ENCODE data around the gene CFD.
"Not testable (repeated sequence)": the region's sequence is repeated elsewhere in the genome, so short reads cannot be mapped to it uniquely, and the experiment has no call there.

CFD gene

DNA sequence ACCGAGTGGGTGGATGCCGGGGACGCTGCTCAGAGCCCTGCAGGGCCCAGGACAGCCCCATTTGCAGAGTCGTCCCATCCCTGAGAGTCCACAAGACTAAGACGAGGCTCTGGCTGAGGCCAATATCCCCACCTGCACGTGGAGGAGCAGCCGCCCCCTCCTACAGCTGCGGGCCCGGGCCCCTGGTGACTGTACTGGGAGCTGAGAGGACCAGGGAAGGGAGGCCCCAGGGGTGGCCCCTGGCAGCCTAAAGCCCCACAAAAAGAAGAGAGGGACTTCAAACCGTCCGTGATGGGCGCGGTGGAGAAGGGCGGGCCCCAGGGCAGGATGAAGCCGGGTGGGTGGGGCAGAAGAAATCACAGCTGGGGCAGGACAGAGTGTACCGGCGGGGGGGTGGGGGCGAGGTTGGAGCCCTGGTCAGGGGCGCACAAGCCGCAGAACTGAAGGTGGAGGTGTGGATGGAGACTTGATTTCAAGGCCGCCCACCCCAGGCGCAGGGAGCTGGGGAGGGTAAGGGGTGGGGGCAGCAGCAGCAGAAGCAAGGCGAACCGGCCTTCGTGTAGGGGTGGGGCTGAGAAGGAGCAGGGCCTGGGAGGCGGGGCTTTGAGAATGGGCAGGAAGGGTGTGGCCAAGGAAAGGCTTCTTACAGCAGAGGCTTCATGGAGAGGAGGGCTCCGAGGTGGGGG lies 12.9 kb downstream of the CFD start:
- TF ChIP-seq, protein P1, sequence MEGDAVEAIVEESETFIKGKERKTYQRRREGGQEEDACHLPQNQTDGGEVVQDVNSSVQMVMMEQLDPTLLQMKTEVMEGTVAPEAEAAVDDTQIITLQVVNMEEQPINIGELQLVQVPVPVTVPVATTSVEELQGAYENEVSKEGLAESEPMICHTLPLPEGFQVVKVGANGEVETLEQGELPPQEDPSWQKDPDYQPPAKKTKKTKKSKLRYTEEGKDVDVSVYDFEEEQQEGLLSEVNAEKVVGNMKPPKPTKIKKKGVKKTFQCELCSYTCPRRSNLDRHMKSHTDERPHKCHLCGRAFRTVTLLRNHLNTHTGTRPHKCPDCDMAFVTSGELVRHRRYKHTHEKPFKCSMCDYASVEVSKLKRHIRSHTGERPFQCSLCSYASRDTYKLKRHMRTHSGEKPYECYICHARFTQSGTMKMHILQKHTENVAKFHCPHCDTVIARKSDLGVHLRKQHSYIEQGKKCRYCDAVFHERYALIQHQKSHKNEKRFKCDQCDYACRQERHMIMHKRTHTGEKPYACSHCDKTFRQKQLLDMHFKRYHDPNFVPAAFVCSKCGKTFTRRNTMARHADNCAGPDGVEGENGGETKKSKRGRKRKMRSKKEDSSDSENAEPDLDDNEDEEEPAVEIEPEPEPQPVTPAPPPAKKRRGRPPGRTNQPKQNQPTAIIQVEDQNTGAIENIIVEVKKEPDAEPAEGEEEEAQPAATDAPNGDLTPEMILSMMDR (conservative IDR thresholded peaks at IDR 0.05) = no peak
- H3K27ac ChIP-seq = no peak overlapping the region

DNA sequence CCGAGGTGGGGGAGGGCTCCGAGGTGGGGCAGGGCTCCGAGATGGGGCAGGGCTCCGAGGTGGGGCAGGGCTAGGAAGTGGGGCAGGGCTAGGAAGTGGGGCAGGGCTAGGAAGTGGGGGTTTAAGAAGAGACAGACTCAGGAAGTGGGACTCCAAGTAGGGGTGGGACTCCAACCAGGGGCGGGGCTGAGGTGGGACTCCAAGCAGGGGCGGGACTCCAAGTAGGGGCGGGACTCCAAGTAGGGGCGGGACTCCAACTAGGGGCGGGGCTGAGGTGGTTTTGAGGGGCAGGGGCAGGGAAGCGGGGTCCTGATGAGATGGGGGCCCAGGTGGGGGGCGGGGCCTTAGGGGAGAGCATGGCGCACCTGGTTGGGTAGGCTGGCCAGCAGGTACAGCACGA lies 13.6 kb downstream of the CFD start:
- TF ChIP-seq, protein P1 (conservative IDR thresholded peaks at IDR 0.05) = no peak
- H3K27ac ChIP-seq = no peak overlapping the region

DNA sequence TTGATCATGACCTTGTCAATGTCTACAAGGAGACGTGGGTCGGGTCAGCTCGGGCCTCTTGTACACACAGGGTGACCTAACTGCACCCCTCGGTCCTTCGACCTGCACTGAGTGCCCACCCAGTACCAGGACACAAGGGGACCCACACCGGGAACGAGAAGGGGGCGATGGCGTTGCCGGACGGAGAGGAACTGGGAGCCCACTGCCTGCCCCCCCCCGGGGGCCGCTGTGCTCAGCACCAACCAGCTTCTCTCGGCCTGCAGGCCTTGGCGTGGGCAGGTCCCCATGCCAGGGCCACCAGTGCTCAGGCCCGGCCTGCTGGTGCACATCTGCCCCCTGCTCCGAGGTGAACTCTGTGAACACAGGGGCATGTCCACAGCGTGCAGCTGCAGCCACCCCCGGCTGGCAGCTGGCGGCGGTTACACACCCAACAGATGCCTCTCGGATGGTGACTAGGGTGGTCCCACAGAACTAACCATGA lies 14.1 kb downstream of the CFD start:
- TF ChIP-seq, protein P1 (conservative IDR thresholded peaks at IDR 0.05) = no peak
- H3K27ac ChIP-seq = no peak overlapping the region

DNA sequence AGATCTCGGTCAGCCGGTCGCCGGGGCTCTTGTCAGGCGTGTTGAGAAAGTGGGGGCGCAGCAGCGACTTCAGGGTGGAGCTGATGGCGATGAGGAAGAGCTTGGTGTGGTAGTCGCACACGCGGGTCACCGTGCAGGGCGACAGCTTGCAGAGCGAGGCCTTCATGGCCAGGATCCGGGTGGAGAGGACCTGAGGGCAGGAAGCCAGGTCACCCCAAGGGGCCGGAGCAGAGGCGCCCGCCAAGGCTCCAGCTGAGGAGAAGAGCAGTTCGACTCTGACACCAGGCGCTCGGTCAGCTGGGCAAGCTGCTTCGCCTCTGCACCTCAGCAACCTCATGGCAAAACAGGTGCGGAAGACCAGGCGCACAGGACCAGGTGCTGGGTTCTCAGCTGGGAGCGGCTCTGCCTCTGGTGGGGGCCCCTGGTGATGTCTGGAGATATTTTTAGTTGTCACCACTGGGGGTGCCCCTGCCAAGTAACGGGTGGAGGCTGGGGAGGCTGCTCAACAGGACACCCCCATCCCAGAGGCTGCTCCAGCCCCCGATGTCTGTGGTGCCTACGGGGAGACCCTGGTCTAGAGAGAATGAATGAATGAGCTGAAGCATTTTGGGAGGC lies 15.9 kb downstream of the CFD start:
- H3K27ac ChIP-seq = no peak overlapping the region
- TF ChIP-seq, protein P1 (conservative IDR thresholded peaks at IDR 0.05) = no peak

DNA sequence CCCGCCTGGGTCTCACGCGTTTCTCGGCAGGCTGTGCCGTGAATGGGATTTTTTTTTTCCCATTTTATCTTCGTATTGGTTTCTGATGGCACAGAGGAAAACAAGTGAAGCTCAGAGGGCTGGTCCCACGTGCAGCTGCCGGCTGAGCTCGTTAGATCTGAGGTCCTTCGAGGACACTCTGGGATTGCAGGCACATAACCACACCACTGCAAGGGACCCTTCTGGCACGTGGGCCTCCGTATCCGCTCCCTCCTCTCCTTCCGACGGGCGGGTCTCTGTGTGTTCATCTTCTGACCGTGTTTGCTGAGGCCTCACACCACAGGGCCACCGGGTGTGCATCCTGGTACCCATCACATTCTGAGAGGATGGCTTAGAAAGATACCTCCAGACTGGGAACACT lies 16.6 kb downstream of the CFD start:
- no peak overlapping the region for H3K27ac ChIP-seq
- TF ChIP-seq, protein P1 (conservative IDR thresholded peaks at IDR 0.05) = no peak

DNA sequence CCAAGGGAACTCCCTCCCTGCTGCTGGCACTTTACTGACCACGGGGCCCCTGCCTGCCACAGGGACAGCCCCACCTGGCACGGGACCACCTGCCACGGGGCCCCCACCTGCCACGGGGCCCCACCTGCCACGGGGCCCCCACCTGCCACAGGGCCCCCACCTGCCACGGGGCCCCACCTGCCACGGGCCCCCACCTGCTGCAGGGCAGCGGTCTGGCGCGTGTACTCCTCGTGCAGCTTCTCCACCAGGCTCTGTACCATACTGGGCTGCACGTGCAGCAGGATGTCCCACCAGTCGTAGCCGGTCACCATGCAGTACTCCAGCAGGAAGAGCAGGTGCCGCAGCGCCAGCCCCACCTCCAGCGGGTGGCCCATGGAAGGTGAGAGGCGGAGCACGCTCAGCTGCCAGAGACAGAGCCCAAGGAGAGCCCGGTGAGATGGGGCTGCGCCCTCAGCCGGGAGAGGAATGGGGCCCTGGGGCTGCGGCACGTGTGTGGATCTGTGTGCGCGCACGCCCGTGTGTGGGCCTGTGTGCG lies 17.4 kb downstream of the CFD start:
- TF ChIP-seq, protein P1 (conservative IDR thresholded peaks at IDR 0.05) = no peak
- H3K27ac ChIP-seq = no peak overlapping the region

DNA sequence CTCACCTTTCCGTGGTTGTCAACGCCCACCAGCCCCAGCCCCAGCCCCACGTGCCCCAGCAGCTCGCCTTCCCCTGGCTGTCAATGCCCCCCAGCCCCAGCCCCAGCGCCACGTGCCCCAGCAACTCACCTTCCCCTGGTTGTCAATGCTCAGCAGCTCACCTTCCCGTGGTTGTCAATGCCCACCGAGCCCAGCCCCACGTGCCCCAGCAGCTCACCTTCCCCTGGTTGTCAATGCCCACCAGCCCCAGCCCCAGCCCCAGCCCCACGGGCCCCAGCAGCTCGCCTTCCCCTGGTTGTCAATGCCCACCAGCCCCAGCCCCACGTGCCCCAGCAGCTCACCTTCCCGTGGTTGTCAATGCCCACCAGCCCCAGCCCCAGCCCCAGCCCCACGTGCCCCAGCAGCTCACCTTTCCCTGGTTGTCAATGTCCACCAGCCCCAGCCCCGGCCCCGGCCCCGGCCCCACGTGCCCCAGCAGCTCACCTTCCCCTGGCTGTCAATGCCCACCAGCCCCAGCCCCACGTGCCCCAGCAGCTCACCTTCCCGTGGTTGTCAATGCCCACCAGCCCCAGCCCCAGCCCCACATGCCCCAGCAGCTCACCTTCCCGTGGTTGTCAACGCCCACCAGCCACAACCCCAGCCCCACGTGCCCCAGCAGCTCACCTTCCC lies 18.7 kb downstream of the CFD start:
- H3K27ac ChIP-seq = not testable (repeated sequence)

DNA sequence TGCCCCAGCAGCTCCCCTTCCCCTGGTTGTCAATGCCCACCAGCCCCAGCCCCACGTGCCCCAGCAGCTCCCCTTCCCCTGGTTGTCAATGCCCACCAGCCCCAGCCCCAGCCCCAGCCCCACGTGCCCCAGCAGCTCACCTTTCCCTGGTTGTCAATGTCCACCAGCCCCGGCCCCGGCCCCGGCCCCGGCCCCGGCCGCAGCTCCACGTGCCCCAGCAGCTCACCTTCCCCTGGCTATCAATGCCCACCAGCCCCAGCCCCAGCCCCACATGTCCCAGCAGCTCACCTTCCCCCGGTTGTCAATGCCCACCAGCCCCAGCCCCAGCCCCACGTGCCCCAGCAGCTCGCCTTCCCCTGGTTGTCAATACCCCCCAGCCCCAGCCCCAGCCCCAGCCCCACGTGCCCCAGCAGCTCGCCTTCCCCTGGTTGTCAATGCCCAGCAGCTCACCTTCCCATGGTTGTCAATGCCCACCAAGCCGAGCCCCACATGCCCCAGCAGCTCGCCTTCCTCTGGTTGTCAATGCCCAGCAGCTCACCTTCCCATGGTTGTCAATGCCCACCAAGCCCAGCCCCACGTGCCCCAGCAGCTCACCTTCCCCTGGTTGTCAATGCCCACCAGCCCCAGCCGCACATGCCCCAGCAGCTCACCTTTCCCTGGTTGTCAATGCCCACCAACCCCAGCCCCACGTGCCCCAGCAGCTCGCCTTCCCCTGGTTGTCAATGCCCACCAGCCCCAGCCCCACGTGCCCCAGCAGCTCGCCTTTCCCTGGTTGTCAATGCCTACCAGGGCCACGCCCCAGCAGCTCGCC lies 19.5 kb downstream of the CFD start:
- H3K27ac ChIP-seq = not testable (repeated sequence)
